Stimulated activated CD4-positive, alpha-beta T cell treated with anti-CD3 and anti-CD28 coated beads, Interleukin-4, amount 100 ng/mL, for 24 hours (primary cell): ENCODE results near the gene EYA2.
"Not testable (repeated sequence)": the region's sequence is repeated elsewhere in the genome, so short reads cannot be mapped to it uniquely, and the experiment has no call there.

ENCODE experiments used
- DNase-seq: peaks from one replicate; pipeline ENCODE4 v3.0.0-alpha.2; 2020

Gene EYA2

GRCh38 chr20:46897328-46897880, 2.8 kb downstream of the EYA2 start:
- DNase-seq, result no peak

- DNase-seq, result no peak
Observed at GRCh38 chr20:46898423-46898822, 3.8 kb downstream of the EYA2 start.

- no peak for DNase-seq
Observed at GRCh38 chr20:46899621-46900020, 5.0 kb downstream of the EYA2 start.

DNA sequence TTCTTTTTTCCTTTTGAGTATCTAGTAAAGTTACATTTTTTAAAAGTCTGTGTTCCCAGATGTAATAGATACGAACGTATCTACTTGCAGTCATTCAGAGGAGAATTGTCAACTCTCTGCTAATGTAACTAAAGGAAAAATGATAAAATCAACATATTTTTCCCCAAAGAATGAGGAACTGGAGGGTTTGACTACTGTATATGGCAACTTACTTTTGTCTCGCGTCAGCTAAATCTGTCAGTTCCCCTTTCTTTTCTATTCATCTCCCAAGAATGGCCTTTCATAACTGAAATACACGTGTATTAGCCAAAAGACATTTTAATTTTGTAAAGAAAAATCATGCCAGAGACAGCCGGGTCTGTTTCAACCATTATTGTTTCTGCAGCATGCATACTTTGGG, 5.4 kb downstream of the EYA2 start:
- no peak for DNase-seq

DNA sequence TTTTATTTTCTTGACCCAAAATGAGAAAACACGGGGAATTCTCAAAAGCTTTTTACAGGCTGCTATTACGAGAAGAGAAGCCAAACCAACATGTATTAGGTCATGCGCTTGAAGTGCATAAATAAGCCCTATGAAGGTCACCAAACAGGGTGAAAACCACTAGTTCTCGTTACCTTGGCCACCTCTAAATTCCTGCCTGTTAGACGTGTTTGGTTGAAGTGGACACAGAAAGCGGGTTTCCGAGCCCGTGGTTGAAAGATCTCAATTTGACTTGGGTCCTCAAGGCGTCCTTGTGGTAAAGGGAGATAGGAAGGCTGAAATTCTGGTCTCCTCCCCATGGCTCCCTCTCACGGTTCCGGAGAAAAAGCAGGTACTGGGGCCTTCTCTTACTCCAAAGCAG, 6.2 kb downstream of the EYA2 start:
- DNase-seq, result no peak

DNA sequence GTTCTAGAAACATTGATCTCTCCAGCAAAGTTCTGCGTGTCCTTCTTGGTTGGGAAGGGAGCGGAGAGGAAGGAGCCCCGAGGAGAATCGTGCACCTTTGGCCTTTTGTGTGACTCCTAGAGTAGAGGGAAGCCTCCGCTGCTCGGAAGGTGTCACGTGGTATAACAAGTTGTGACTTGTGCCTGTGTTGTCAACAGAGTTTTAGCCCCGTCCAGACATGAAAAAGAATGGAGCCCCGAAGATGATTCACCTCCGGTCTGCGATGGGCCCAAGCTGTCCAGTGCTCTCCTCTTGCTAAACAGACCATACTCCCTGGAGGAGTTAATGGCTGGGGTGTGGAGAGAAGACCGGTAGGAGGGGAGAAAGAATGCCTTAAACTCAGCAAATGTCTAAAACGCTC, 7.0 kb downstream of the EYA2 start:
- DNase-seq, result no peak

DNA sequence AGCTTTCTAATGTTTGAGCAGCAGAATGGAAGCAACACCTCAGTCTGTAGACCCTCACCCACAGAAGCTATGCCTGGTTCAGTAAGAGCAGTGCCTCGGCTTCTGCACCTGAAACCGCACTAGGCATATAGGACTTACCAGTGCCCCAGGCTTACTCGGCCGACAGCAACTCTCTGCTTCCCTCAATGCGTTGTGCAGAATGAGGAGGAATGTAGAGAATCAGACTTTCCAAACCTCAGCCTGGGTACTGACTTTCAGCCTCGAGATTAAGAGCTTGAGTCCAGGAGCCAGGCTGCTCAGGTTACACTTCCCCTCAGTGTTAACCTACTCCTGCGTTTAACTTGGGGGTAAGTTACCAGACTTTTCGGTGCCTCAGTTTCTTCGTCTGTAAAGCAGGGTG, 8.6 kb downstream of the EYA2 start:
- DNase-seq, result no peak

- DNase-seq, result no peak
Observed at GRCh38 chr20:46903937-46904336, 9.3 kb downstream of the EYA2 start.

GRCh38 chr20:46905364-46906125, 10.9 kb downstream of the EYA2 start:
- DNase-seq, result no peak

GRCh38 chr20:46913329-46914044, 18.8 kb downstream of the EYA2 start:
- no peak for DNase-seq

- DNase-seq, result no peak
Observed at GRCh38 chr20:46914789-46915379, 20.2 kb downstream of the EYA2 start.

GRCh38 chr20:46915575-46916257, 21.1 kb downstream of the EYA2 start:
- DNase-seq, result no peak

DNA sequence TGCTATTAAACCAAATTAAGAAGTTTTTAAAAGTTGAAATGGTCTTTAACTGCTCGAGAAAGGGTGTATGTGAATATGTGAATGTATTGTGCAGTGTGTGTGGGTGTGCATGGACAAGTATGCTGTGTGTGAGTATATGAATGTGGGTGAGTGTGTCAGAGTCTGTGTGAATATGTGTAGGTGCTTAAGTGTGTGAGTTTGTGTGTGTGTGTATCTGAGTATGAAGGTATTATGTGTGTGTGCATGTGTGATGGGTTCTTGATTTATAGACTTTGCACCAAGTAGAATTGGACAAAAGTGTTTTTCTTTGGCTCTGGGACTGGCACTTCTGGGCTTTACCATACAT, 21.6 kb downstream of the EYA2 start:
- DNase-seq, result no peak

DNA sequence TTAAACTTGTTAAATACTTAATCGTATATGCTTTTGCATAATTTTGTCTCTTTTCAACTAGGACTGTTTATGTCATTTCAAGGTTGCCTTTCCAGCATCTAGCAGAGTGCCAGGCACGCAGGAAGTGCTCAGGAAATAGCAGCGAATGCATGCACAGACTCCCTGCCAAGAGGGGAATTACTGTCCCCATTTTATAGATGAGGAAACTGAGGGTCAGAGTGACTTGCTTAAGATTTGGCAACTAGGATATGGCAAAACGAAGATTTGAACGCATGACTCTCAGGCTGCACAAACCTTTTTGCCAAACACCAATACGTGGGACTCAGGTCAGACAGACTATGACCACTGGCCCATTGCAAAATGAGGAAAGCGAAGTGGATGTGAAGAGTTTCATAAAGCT, 22.5 kb downstream of the EYA2 start:
- no peak for DNase-seq

GRCh38 chr20:46920114-46920513, 25.5 kb downstream of the EYA2 start:
- DNase-seq, result no peak

- DNase-seq, result not testable (repeated sequence)
Observed at GRCh38 chr20:46922841-46923240, 28.2 kb downstream of the EYA2 start.

DNA sequence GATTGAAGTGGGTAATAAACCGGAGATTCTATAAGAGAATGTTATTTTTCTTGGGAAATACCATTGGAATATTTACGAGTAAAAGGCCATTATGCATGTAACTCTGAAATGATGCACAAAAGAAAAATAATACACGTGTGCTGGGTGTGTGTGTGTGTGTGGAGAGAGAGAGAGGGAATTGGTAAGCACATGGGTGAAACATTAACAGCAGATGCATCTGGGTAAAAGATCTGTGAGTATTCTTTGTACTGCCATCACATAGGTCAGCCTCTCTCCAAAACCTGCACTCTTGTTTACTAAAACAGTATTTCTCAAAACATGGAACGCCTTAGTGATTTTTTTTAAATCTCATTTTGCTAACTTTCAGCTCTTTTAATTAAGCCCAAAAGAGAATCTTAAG, 28.9 kb downstream of the EYA2 start:
- DNase-seq, result no peak

GRCh38 chr20:46928580-46929132, 34.0 kb downstream of the EYA2 start:
- no peak for DNase-seq

DNA sequence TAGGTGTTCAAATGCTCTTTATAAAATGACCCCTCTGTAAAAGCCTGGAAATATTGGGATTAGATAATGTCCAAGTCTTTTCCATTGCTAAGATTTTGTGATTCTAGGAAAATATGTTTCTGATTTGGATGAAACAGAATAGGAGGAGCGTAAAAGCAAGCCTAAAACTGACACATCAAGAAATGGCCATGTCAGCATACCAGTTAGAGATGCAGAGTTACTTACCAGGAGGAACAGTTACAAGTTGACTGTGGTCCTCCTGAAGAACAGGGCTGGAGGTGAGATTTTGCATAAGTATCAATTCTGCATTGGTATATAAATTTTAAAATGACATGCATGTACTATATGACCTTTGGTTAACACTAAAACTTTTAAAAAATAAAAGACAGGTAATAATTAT, 35.3 kb downstream of the EYA2 start:
- no peak for DNase-seq

GRCh38 chr20:46930640-46931339, 36.1 kb downstream of the EYA2 start:
- no peak for DNase-seq

DNA sequence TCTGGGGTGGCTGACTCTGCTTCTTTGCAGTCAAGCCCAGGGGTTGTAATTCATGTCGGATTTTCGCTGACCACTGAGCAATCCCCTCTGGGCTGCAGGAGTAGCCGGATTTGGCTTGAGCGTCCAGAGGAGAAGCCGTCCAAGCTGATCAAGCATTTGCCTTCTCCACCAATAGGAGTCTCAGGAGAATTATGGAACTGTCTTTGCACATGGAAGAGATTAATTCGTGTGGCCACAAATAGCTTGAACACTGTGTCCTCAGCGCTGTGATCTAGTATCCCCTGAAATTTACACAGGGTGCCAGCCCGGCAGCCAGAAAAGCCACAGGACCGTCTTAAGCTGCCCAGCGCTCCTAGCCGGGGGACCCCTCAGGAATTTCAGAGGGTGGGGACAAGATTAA, 37.1 kb downstream of the EYA2 start:
- DNase-seq, result no peak

DNA sequence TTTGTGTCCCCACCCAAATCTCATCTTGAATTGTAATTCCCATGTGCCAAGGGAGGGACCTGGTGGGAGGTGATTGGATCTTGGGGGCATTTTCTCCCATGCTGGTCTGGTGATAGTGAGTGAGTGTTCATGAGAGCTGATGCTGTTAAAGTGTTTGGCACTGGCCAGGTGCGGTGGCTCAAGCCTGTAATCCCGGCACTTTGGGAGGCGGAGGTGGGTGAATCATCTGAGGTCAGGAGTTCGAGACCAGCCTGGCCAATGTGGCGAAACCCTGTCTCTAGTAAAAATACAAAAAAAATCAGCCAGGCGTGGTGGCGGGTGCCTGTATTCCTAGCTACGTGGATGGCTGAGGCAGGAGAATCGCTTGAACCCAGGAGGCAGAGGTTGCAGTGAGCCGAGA, 37.8 kb downstream of the EYA2 start:
- DNase-seq, result not testable (repeated sequence)
